SU-DHL-6 (cell line): ENCODE results near the gene C17orf113.
"Not testable (repeated sequence)": the region's sequence is repeated elsewhere in the genome, so short reads cannot be mapped to it uniquely, and the experiment has no call there.

Experiments
- CTCF ChIP-seq: fragments of 200-600 bp; sonication (generic); IDR thresholded peaks from one replicate; pipeline ENCODE4 v1.5.1; 2017; ENCODE audit warnings: antibody characterized with exemption, mild to moderate bottlenecking, low read length, moderate library complexity; ENCODE audit not compliant: insufficient read depth, poor library complexity, severe bottlenecking
- EZH2phosphoT487 ChIP-seq: fragments of 200-600 bp; sonication (generic), shearing (Covaris generic); conservative IDR thresholded peaks from 2 replicates; pipeline ENCODE4 v1.6.1; 2018; ENCODE audit warnings: mild to moderate bottlenecking, antibody characterized with exemption, low read length, moderate library complexity, mixed read lengths

- not testable (repeated sequence) for TF ChIP-seq CTCF, EZH2phosphoT487
Measured at GRCh38 chr17:42013740-42014139, 36.7 kb downstream of the C17orf113 start.
